HepG2 (cell line): ENCODE measurements around the gene SETD1A. TPM values are rescaled to one million over a fixed set of nuclear protein-coding genes. Genes with fewer than 3 reads are reported as not detected.

Source experiments
- CENPX ChIP-seq: sonication (generic); formaldehyde crosslinking; IDR thresholded peaks from 2 replicates; pipeline ENCODE4 v1.9.0; 2021; ENCODE audit warnings: mild to moderate bottlenecking, missing genetic modification reagents, moderate library complexity
- ETV5 ChIP-seq: IDR thresholded peaks from 2 replicates; pipeline ENCODE4 v1.6.1; 2018; ENCODE audit warnings: missing biosample characterization, missing genetic modification reagents, inconsistent platforms, borderline replicate concordance
- GABPA ChIP-seq, 2 experiments: IDR thresholded peaks; 2 replicates each; pipeline ENCODE4 v1.6.1; 2011 to 2016; ENCODE audit warnings: low read depth in 2 of 2, low read length in 1 of 2, missing biosample characterization in 1 of 2, missing genetic modification characterization in 1 of 2
- HDAC1 ChIP-seq: sonication (generic); formaldehyde crosslinking; IDR thresholded peaks from 2 replicates; pipeline ENCODE4 v1.5.1; 2020; ENCODE audit warnings: mild to moderate bottlenecking, missing genetic modification reagents
- IRF2 ChIP-seq: IDR thresholded peaks from 2 replicates; pipeline ENCODE4 v1.6.1; 2018; ENCODE audit warnings: missing genetic modification reagents, missing compliant biosample characterization
- KAT7 ChIP-seq: IDR thresholded peaks from 2 replicates; pipeline ENCODE4 v1.6.1; 2018; ENCODE audit warnings: borderline replicate concordance, missing compliant biosample characterization
- KDM5A ChIP-seq: fragments of 200-600 bp; sonication (generic); IDR thresholded peaks from 2 replicates; pipeline ENCODE4 v1.7.0; 2018; ENCODE audit warnings: antibody characterized with exemption, mild to moderate bottlenecking, low read length, borderline replicate concordance
- KLF12 ChIP-seq: sonication (generic); formaldehyde crosslinking; IDR thresholded peaks from 2 replicates; pipeline ENCODE4 v1.4.0; 2020; ENCODE audit warnings: missing genetic modification reagents, borderline replicate concordance
- MTA3 ChIP-seq: sonication (generic); formaldehyde crosslinking; IDR thresholded peaks from 2 replicates; pipeline ENCODE4 v1.4.0; 2020; ENCODE audit warnings: missing genetic modification reagents
- MXI1 ChIP-seq: IDR thresholded peaks from 3 replicates; pipeline ENCODE4 v1.6.1; 2012; ENCODE audit warnings: low read depth, low read length, inconsistent platforms, borderline replicate concordance
- NCOR1 ChIP-seq: fragments of 200-600 bp; sonication (generic); IDR thresholded peaks from 2 replicates; pipeline ENCODE4 v1.7.0; 2017; ENCODE audit warnings: antibody characterized with exemption, low read length, borderline replicate concordance
- NFE2L2 ChIP-seq: fragments of 150-350 bp; IDR thresholded peaks from 2 replicates; pipeline ENCODE4 v1.6.1; 2014; ENCODE audit warnings: low read length
- NR2C2 ChIP-seq: sonication (generic); formaldehyde crosslinking; IDR thresholded peaks from 2 replicates; pipeline ENCODE4 v1.4.0; 2020; ENCODE audit warnings: missing genetic modification reagents, mild to moderate bottlenecking, moderate library complexity, borderline replicate concordance
- PPARG ChIP-seq: conservative IDR thresholded peaks from 2 replicates; pipeline ENCODE4 v1.6.1; 2016; ENCODE audit warnings: missing biosample characterization, missing genetic modification reagents
- REL ChIP-seq: sonication (generic); formaldehyde crosslinking; conservative IDR thresholded peaks from 2 replicates; pipeline ENCODE4 v1.8.0; 2022; ENCODE audit warnings: mild to moderate bottlenecking, missing genetic modification reagents, moderate library complexity
- SIN3B ChIP-seq: fragments of 150-350 bp; IDR thresholded peaks from 2 replicates; pipeline ENCODE4 v1.6.1; 2014; ENCODE audit warnings: low read length
- ZNF138 ChIP-seq: sonication (generic); formaldehyde crosslinking; IDR thresholded peaks from 2 replicates; pipeline ENCODE4 v1.5.0; 2020; ENCODE audit warnings: mild to moderate bottlenecking, low read depth, missing genetic modification reagents
- ZNF292 ChIP-seq: sonication (generic); formaldehyde crosslinking; IDR thresholded peaks from 2 replicates; pipeline ENCODE4 v1.8.1; 2022; ENCODE audit warnings: mild to moderate bottlenecking, low read depth, missing genetic modification reagents, borderline replicate concordance
- ZNF441 ChIP-seq: sonication (generic); formaldehyde crosslinking; IDR thresholded peaks from 2 replicates; pipeline ENCODE4 v1.7.0; 2021; ENCODE audit warnings: missing genetic modification reagents, borderline replicate concordance
- ZNF563 ChIP-seq: sonication (generic); formaldehyde crosslinking; IDR thresholded peaks from 2 replicates; pipeline ENCODE4 v1.8.0; 2022; ENCODE audit warnings: mild to moderate bottlenecking, moderate library complexity, missing genetic modification reagents
- ZNF788 ChIP-seq: sonication (generic); formaldehyde crosslinking; IDR thresholded peaks from 2 replicates; pipeline ENCODE4 v1.5.0; 2020; ENCODE audit warnings: mild to moderate bottlenecking, missing genetic modification reagents, borderline replicate concordance
- polyA plus RNA-seq, 8 experiments: library from polyadenylated mRNA; depleted of rRNA in 3 of 8; stranded (reverse) in 7 of 8; unstranded in 1 of 8; fragments of >200 nt; fragmentation: Illumina TruSeq in 4 of 8; extraction: Trizol in 4 of 8; gene quantifications; 2 replicates each; pipeline versions ENCODE4 v1.2.1 to v1.2.3, GENCODE V29; 2011 to 2016; ENCODE audit warnings: low read depth in 4 of 8, missing spikeins in 1 of 8, mixed read lengths in 1 of 8; ENCODE audit not compliant: insufficient read depth in 1 of 8
- total RNA-seq, 5 experiments: library from RNA; depleted of rRNA; stranded (reverse); fragments of >200 nt; fragmentation: Illumina TruSeq; extraction: Trizol; gene quantifications; 2 replicates each; pipeline ENCODE4 v1.2.3, GENCODE V29; 2016; ENCODE audit warnings: low read depth in 1 of 5
- TF ChIP-seq, protein P1 (sequence below): sonication (generic); formaldehyde crosslinking; IDR thresholded peaks from 2 replicates; pipeline ENCODE4 v1.4.0; 2020; ENCODE audit warnings: mild to moderate bottlenecking, missing genetic modification reagents
- TF ChIP-seq, protein P2 (sequence below): sonication (generic); formaldehyde crosslinking; IDR thresholded peaks from 2 replicates; pipeline ENCODE4 v1.4.0; 2020; ENCODE audit warnings: mild to moderate bottlenecking, missing genetic modification reagents
- TF ChIP-seq, protein P3 (sequence below): sonication (generic); formaldehyde crosslinking; IDR thresholded peaks from 2 replicates; pipeline ENCODE4 v1.8.0; 2022; ENCODE audit warnings: mild to moderate bottlenecking, missing genetic modification reagents, moderate library complexity
- TF ChIP-seq, protein P4 (sequence below): sonication (generic); formaldehyde crosslinking; IDR thresholded peaks from 2 replicates; pipeline ENCODE4 v1.5.0; 2020; ENCODE audit warnings: mild to moderate bottlenecking, missing genetic modification reagents

The SETD1A gene
- total and polyA plus RNA-seq, 2 of the 13 experiments (the other 11 are each of a cell fraction or from before 2014, with no cell fraction given): 3.8 to 5.6 TPM

DNA sequence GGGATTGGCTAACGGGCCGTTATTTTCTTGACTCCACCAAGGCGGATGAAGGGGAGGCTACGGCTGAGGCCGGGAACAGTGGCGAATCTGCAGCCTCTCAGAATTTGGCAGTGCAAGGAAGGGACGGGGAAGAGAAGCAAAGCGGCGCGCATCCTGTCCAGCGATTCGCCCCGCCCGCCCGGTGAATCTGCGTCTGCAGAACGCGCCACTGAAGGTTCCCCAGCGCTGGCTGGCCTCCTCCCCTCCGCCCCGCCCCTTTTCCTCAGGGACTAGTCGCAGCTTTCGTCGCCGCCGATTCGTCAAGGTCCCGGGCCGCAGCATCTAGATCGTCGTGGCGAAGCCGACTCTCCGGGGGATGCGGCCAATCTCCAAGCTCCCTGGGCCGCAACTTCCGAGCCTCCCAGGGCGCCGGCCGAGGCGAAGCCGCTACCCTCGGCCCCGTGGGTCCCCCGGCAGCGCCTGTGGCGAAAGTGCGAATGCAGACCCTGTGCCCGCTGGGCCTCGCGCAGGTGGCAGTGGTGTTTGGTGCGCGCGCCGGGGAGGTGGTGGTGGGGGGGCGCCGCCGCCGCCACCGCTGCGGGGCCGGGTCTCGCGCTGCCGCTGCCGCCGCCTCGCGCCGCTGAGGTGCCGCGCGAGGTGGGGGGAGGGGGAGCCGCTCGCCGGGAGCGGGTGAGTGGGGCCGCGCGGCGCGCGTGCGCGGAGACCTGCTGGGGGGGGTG is at the start of gene SETD1A (continued):
- peak; percentile 54; the same call in 1 of the 2 replicates for TF ChIP-seq KAT7 (CRISPR knock-in tag)
- TF ChIP-seq KDM5A: peak; percentile 99
- peak; percentile 85 for TF ChIP-seq HDAC1
- TF ChIP-seq, protein P1, sequence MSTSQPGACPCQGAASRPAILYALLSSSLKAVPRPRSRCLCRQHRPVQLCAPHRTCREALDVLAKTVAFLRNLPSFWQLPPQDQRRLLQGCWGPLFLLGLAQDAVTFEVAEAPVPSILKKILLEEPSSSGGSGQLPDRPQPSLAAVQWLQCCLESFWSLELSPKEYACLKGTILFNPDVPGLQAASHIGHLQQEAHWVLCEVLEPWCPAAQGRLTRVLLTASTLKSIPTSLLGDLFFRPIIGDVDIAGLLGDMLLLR (CRISPR knock-in tag): peak; percentile 33; the same call in 1 of the 2 replicates
- TF ChIP-seq, protein P2, sequence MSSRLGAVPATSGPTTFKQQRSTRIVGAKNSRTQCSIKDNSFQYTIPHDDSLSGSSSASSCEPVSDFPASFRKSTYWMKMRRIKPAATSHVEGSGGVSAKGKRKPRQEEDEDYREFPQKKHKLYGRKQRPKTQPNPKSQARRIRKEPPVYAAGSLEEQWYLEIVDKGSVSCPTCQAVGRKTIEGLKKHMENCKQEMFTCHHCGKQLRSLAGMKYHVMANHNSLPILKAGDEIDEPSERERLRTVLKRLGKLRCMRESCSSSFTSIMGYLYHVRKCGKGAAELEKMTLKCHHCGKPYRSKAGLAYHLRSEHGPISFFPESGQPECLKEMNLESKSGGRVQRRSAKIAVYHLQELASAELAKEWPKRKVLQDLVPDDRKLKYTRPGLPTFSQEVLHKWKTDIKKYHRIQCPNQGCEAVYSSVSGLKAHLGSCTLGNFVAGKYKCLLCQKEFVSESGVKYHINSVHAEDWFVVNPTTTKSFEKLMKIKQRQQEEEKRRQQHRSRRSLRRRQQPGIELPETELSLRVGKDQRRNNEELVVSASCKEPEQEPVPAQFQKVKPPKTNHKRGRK (CRISPR knock-in tag): no peak
- no peak for TF ChIP-seq REL (CRISPR knock-in tag)
- TF ChIP-seq SIN3B: 0 out of 2 replicates have a peak, but pooled peaks have one; percentile 28
- peak; percentile 22; the same call in 1 of the 2 replicates for TF ChIP-seq ETV5 (CRISPR knock-in tag)
- 0 out of 2 replicates have a peak, but pooled peaks have one; percentile 27 for TF ChIP-seq ZNF138 (CRISPR knock-in tag)
- peak; percentile 29; the same call in 1 of the 2 replicates for TF ChIP-seq ZNF441 (CRISPR knock-in tag)
- no peak for TF ChIP-seq GABPA (IDR thresholded peaks at IDR 0.05; ENCODE audit: low read depth, low read length)
- peak; percentile 70; the same call in 1 of the 2 replicates for TF ChIP-seq GABPA (CRISPR knock-in tag; IDR thresholded peaks at IDR 0.05; ENCODE audit: low read depth)
- 0 out of 2 replicates have a peak, but pooled peaks have one; percentile 15 for TF ChIP-seq ZNF292
- peak; percentile 93 for TF ChIP-seq NR2C2
- peak; percentile 75; the same call in 1 of the 2 replicates for TF ChIP-seq NCOR1
- TF ChIP-seq ZNF788 (CRISPR knock-in tag): peak; percentile 72
- TF ChIP-seq KLF12 (CRISPR knock-in tag): peak; percentile 69
- TF ChIP-seq, protein P3, sequence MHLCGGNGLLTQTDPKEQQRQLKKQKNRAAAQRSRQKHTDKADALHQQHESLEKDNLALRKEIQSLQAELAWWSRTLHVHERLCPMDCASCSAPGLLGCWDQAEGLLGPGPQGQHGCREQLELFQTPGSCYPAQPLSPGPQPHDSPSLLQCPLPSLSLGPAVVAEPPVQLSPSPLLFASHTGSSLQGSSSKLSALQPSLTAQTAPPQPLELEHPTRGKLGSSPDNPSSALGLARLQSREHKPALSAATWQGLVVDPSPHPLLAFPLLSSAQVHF (CRISPR knock-in tag): no peak
- TF ChIP-seq, protein P4, sequence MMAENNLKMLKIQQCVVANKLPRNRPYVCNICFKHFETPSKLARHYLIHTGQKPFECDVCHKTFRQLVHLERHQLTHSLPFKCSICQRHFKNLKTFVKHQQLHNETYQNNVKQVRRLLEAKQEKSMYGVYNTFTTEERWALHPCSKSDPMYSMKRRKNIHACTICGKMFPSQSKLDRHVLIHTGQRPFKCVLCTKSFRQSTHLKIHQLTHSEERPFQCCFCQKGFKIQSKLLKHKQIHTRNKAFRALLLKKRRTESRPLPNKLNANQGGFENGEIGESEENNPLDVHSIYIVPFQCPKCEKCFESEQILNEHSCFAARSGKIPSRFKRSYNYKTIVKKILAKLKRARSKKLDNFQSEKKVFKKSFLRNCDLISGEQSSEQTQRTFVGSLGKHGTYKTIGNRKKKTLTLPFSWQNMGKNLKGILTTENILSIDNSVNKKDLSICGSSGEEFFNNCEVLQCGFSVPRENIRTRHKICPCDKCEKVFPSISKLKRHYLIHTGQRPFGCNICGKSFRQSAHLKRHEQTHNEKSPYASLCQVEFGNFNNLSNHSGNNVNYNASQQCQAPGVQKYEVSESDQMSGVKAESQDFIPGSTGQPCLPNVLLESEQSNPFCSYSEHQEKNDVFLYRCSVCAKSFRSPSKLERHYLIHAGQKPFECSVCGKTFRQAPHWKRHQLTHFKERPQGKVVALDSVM (CRISPR knock-in tag): peak; percentile 82
- TF ChIP-seq ZNF563 (CRISPR knock-in tag): peak; percentile 65
- no peak for TF ChIP-seq CENPX
- peak; percentile 49; the same call in 1 of the 3 replicates for TF ChIP-seq MXI1
- peak; percentile 74 for TF ChIP-seq IRF2 (CRISPR knock-in tag)
- no peak for TF ChIP-seq MTA3 (CRISPR knock-in tag)
- TF ChIP-seq PPARG (CRISPR knock-in tag): 0 out of 2 replicates have a peak, but pooled peaks have one; percentile 11
- TF ChIP-seq NFE2L2: no peak
